Left ventricle myocardium superior (tissue), 1 donor: Measurements from ENCODE around the gene RSKR. TPM values are rescaled to one million over a fixed set of nuclear protein-coding genes. Genes with fewer than 3 reads are reported as not detected.
"Not testable (repeated sequence)": the region's sequence is repeated elsewhere in the genome, so short reads cannot be mapped to it uniquely, and the experiment has no call there.

Experiments used
- ATAC-seq: fragments of 200-7000 bp; cut with Tn5 transposase; one replicate; pipeline ENCODE4 v1.9.1; 2020; ENCODE audit warnings: mild to moderate bottlenecking, moderate library complexity
- DNase-seq: peaks from one replicate; pipeline ENCODE4 v3.0.0-alpha.2; 2020
- intact Hi-C: fragments of 100-400 bp; cut with micrococcal nuclease; formaldehyde crosslinking; loops from one replicate; pipeline ENCODE4 v1.11.0; 2022
- total RNA-seq: library from RNA; stranded (reverse); fragmentation: NEBNext Ultra II Directional; extraction: Animal tissue kit (Norgen Biotek cat#: 25700); gene quantifications from one replicate; pipeline ENCODE4 v1.2.1, GENCODE V29; 2021
- donor health status: DM: no; HTN: yes; CAD: no; lungs with severe emphysema.

RSKR gene
- total RNA-seq, 1 donor from 2014 or later = 4.0 TPM

DNA sequence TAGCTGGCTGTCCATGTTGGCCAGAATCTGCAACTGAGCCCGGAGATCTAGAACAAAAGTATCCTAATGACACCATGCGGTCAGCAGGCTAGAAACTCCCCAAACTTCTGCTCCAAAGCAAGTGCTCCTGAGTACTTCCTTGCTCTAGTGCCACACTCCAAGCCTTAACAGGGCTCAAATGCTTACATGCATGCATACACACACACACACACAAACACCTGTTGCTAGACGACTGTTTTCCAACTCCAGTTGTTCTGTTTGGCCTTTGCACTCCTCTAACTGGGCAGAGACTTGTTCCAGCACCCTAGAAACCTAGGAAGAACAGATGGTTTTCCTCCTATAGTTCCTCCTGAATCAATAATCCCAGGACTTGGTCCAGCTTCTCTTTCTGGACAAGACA lies 29.6 kb downstream of the RSKR start:
- DNase-seq = no peak
- intact Hi-C loops = no loop called here
- ATAC-seq = no peak

DNA sequence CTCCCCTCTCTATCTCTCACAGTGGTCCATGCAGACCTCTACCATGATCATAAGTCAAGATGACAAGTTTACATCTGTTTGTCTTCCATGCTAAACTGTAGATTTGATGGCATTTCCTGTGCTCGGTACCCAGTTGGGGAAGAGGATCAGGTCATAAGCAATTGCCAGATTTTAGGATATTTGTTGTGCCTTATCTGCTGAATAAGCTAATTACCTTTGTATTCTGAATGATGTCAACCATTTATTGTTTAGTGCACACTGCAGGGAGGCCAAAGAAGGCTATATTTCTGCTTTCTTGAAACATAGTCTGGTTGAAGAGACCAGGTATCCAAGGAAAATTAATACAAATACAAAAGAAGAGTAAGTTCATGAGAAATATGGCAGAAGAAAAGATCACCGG lies 31.5 kb downstream of the RSKR start:
- intact Hi-C loops = no loop called here
- ATAC-seq (no peak), DNase-seq (no peak)

DNA sequence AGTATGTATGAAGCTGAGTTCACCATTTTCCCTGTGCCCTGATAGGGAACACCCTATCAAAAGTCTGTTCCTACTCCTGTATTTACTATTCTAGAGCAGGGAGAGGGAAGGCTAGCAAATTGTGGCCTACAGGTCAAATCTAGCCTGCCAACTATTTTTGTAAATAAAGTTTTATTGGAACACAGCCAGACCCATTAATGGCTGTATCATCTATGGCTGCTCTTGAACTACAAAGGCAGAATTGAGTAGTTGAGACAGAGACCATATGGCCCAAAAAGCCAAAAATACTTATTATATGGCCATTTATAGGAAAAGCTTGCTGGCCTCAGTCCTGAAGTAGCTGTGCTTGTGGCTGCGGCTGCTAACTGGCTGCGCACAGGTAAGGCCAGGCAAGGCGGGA lies 33.0 kb downstream of the RSKR start:
- DNase-seq (no peak), ATAC-seq (no peak)
- intact Hi-C loops = no loop called here

DNA sequence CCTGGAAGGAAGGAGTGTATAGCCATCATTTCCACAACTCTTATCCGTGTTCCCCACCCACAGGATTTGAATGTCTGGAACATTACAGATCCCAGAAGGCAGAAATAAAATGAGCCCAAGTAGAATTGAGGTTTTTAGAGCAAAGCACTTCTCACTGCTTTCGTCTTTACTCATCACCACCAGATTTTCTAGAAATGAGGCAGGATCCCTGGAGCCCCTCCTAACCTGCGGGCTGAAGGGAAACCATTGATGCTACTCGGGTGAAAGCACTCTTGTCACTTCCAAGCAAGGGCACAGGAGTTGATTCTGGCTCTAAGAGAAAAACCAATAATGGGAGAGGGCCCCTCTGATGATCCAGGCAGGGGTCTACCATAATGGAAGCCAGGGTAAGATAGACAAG lies 34.5 kb downstream of the RSKR start:
- ATAC-seq (no peak), DNase-seq (no peak)
- intact Hi-C loops = no loop called here

DNA sequence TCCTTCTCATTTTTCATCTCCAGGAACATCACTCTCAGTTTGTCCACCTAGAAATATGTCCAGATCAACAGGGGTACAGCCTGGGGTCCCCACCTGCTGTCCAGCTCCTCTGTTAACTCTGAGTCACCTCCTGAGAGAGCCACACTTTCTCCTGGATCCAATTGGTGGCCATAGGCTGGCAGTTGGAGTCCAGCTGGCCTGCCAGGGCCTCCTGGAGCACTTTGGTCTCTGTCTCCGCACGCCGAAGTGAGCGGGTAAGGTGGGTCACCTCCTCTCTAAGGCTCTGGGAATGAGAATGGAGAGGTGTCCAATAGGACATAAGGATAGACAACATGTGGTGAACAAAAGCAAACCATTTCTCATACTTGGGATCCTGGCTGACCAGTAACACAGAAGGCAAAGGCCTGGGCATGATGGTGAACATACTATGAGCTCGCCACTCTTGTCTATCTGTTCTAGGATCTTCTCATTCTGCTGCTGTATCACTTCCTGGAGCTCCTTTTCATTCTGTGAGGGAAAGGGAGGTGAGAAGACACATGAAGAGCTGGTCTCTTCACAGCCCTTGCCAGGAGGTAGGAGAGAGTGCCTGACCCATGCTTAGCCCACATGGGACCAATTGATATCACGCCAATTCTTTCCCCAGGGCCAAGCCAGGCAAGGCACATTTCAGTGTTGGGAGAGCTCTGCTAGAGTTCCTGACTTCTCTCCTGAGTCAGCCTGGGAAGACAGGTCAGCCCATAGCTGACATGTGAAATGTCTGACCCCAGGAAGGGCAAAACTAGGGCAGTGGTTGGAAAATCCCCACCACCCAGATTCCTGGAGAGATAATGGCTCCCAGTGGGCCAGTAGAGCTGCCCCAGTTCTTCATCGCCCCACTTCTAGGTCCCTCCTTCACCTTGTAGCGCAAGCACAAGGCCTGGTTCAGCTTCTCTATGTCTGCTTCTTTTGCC lies 35.5 kb downstream of the RSKR start:
- intact Hi-C loops = no loop called here
- ATAC-seq (no peak), DNase-seq (no peak)

DNA sequence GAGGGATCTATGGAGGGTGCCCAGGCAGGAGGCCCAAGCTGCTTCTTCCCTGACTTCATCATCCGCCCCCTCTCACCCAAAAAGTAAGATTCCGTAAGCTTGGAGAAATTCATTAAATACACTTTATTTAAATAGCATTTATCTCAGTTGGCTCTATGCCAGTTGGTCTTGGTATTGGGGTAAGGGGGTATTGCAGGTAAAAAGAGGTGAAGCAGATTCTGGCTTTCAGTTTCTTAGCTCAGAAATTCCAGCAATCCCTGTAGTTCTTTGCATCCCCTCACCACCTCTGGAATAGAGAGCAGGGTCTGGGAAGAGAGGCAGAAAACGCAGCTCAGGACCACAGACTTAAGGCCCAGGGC lies 36.5 kb downstream of the RSKR start:
- DNase-seq (no peak), ATAC-seq (no peak)
- intact Hi-C loops = no loop called here

DNA sequence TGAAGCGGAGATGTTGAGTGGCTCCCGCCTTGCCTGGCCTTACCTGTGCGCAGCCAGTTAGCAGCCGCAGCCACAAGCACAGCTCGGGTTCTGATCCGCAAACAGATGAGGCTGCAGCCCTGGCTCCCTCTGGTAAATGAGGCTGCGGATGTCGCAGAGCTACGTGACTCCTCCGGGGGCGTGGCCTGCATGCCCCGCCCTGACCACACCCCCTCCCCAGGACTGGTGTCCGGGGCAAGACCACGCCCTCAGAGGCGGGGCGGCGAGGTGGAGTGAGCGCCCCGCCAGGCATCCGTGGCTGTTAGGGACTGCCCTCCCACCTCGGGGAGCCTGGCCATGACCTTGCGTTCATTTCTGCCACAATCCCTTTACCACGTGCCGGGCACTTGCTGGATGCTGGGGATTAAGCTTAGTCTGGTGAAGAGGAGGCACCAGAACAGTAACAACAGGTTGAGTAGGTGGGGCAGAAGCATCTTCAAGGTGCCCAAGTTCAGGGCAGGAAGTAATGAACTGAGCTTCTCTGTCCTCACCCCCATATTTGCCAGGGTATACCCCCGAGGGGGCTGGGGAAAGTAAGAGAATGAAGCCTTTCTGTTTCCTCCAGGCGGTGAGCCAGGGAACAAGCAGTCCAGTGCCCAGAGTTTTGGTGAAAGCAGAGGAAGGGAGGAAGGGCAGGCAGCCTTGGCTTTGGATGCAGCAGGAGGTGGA lies 37.1 kb downstream of the RSKR start, which contains the start of gene ALDOC:
Gene ALDOC (minus strand): TSS at position 138 of the 708 bp plus-strand sequence. CDS start 1,363 bp downstream, outside the sequence.
- DNase-seq (peak; percentile 100), ATAC-seq (peak; percentile 87)
- intact Hi-C loops = no loop called here

GRCh38 chr17:28576016-28576415 lies 38.0 kb downstream of the RSKR start:
- intact Hi-C loops, DNase-seq, ATAC-seq: not testable (repeated sequence)

DNA sequence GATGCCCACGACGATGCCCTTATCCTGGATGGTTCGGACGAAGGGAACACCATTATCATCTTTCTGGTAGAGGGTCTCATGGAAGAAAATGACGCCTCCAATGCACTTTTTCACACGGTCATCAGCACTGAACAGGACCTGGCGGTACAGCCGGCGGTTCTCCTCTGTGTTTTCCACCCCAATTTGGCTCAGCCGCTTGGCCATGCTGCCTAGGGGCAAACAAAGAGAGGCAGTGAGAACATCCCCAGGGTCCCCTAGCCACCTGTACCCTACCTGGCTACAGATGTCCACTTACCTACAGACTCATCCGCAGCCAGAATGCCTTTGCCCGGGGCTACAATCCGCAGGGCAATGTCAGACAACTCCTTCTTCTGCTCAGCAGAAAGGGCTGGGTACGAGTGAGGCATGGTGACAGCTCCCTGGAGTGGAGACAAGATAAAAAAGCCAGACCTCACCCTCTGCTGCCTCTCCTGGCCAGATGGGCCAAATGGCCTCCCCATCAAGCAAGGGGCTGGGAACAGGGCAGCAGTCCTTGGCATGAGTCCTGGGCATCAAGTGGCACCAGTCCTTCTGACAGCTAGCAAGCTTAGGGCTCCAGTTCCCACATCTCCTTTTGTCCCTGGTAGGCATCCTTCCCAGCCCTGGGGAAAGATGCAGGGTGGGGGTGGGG lies 38.7 kb downstream of the RSKR start:
- ATAC-seq (peak; percentile 76), DNase-seq (peak; percentile 89)
- intact Hi-C loops = no loop called here

GRCh38 chr17:28574526-28574925 lies 39.5 kb downstream of the RSKR start:
- ATAC-seq (peak; percentile 0), DNase-seq (peak; percentile 51)
- intact Hi-C loops = no loop called here

- ATAC-seq (no peak), DNase-seq (no peak)
- intact Hi-C loops = no loop called here
Measured at GRCh38 chr17:28573966-28574480, 40.0 kb downstream of the RSKR start.

DNA sequence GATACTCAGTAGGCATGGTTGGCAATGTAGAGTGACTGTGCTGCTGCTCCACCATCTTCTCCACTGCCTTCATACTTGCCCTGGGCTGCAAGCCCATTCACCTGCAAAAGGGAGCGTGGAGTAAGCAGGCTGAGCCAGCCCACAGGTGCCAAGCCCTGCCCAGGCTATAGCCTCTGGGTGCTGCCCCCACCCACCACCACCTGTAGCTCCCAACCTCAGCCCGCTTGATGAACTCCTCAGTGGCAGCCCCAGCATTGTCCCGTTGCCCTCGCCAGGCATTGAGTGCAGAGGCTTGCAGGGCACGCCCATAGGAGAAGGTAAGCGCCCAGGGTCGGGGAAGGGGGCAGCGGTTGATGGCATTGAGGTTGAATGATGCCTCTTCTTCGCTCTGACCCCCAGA lies 40.5 kb downstream of the RSKR start:
- intact Hi-C loops = no loop called here
- ATAC-seq (no peak), DNase-seq (no peak)

DNA sequence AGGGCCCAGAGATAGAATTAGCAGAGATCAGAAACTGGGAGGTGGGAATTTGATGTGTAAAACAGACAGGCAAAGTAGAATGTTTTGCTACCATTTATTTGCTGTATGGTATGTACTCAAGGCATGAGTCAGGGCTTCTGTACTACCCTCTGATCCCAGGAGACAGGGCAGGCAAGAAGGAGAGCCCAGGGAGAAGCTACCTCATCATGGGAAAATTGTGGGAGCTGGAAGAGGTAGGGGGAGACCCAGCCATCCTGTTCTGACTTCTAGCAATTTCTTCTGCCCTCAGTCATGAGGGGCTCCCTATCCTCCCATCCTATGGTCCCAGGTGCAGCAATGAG lies 41.0 kb downstream of the RSKR start:
- DNase-seq = no peak
- intact Hi-C loops = no loop called here
- ATAC-seq = no peak

GRCh38 chr17:28572259-28573039 lies 41.5 kb downstream of the RSKR start:
- intact Hi-C loops = no loop called here
- no peak for ATAC-seq
- peak; percentile 38 for DNase-seq

DNA sequence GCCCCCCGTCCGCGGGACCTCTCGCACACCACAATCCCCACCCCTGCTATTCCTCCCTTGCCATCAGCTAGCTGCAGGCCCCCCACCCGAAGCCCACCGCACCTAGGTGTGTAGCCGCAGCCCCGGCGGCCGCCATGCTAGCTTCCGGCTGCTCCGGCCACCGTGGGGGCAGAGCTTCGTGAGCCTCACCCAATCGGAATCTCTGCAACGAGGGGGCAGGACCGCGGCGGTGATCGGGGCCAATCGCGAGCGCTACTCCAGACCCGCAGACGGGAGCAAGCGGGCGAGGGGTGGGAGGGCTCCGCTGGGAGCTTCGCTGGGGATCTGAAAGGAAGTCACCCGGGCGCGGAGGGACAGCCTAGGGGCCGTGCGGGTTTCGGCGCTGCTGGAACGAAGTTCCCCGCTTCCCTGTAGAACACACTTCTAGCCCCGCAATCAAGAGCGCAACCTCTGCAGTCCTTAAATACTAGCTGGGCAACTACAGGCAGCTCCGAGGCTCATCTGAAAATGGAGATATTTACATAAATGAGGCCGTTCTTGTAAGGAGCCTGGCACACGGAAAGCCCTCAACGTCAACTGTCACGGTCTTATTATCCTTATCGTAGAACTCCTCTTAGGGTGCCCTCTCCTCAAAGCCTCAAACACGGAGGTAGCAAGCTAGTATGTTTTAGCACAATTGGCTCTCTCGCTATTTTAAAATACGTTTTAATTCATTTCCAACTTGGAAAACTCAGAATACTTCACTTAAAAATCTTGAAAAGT lies 42.4 kb downstream of the RSKR start, which contains the start of gene PIGS:
Gene PIGS (minus strand): TSS at position 164 of the 762 bp plus-strand sequence. CDS start 28 bp downstream, at position 136.
- ATAC-seq = peak; percentile 89
- intact Hi-C loops = no loop called here
- peak; percentile 97 for DNase-seq

GRCh38 chr17:28570716-28571360 lies 43.1 kb downstream of the RSKR start:
- peak; percentile 44 for DNase-seq
- intact Hi-C loops = no loop called here
- ATAC-seq = peak; percentile 4

- intact Hi-C loops = no loop called here
- no peak for ATAC-seq
- DNase-seq = no peak
Measured at GRCh38 chr17:28569446-28569845, 44.5 kb downstream of the RSKR start.

DNA sequence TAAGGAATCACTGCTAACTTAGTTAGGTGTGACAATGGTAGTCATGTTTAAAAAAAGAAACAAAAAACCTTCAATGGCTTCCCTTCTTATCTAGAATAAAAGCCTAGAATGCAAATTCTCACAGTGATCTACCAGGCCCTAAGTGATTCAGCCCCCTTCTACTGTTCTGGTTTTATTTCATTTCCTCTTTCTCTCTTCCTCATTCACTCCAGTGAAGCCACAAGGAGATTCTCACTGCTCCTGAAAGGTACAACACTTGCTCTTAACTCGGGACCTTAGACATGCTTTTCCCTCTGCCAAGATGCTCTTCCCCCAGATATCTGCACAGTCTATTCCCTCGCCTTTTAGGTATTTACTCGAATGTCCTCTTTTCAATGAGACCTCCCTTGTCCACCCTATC lies 46.4 kb downstream of the RSKR start:
- ATAC-seq (no peak), DNase-seq (no peak)
- intact Hi-C loops = no loop called here
